Inflammatory macrophage treated with lipopolysaccharide for 4 hours (primary cell): ENCODE measurements around the gene SMIM5.
"Not testable (repeated sequence)": the region's sequence is repeated elsewhere in the genome, so short reads cannot be mapped to it uniquely, and the experiment has no call there.

Source experiments
- DNase-seq: peaks from one replicate; pipeline ENCODE4 v3.0.0-alpha.2; 2020

SMIM5 gene

DNA sequence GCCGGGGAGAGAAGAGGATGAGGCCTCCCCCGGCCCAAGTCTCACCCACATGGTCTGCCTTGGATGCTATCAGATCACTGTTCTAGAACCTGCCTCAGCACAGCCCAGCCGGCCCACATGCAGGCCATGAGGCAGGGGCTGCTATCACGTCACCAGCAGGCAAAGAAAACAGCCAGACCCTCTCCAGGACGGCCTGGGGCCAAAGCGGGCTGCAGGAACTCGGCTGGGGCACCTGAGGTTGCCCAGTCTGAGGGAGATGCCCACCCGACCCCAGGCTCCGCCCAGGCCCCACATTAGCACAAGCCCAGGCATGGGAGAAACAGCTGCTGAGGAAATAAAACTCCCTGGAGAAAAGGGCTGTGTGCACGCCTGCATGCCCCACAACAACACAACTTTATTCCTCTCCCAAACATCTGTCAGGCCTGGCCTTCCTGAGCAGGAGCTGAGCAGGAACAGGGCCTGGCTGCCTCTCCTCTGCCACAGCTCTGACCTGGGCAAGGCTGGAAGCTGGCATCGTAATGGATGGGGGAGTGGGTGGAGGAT lies 6.7 kb upstream of the SMIM5 start:
- no peak for DNase-seq

DNA sequence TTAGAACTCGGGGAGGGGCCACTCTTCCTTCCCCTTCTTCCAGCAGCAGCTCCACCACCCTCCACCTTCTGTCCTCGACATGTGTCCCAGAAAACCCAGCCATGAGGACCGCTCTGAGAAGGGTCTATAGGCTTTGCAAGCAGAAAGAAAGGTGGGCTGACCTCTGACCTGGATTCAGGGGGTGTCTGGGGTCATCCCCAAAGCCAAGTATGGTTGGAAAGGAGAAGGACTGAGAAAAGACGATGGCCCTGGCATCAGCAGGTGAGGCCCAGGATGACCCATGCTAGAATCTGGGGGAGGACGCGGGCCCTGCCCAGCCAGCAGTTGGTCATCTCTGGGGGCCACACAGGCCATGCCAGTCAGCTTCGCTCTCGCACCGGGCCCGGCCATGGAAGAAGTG lies 6.1 kb upstream of the SMIM5 start:
- DNase-seq, result no peak

DNA sequence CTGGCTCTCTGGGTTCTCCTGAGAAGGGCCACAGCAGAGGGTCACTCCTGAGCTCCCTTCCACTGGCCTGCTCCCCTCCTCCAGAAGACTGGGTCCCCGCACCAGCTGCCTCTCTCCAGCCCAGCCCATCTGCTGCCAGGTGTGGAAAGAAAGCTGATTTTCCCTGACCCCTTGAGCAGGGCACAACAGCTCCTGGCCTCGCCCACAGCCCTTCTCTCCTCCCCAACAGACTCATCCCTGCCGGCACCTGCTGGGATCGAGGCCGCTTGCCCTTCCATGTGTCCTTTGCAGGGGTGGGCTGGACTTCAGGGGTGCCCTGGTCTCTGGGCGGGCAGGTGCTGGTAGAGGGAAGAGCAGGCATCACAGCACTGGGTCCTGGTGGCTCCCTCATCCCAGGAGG lies 4.8 kb upstream of the SMIM5 start:
- no peak for DNase-seq

DNA sequence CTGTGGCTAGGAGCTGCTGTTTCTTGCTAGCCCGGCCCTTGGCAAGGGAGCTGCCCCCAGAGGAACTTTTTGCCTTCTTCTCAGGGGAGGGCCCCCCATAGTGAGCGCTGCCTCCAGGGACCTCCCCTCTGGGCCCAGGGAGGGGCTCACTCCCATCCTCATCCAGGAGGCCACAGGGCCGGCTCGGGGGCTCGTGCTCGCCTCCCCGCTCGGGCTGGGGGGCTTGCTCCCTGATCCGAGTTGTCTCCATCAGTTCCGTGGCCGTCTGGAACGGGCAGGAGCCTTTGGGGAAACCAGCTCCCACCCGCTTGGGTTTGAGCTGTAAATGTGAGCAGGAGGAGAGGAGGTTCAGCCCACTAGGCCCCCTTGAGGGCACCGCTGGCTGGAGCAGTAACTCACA lies 4.1 kb upstream of the SMIM5 start:
- no peak for DNase-seq

DNA sequence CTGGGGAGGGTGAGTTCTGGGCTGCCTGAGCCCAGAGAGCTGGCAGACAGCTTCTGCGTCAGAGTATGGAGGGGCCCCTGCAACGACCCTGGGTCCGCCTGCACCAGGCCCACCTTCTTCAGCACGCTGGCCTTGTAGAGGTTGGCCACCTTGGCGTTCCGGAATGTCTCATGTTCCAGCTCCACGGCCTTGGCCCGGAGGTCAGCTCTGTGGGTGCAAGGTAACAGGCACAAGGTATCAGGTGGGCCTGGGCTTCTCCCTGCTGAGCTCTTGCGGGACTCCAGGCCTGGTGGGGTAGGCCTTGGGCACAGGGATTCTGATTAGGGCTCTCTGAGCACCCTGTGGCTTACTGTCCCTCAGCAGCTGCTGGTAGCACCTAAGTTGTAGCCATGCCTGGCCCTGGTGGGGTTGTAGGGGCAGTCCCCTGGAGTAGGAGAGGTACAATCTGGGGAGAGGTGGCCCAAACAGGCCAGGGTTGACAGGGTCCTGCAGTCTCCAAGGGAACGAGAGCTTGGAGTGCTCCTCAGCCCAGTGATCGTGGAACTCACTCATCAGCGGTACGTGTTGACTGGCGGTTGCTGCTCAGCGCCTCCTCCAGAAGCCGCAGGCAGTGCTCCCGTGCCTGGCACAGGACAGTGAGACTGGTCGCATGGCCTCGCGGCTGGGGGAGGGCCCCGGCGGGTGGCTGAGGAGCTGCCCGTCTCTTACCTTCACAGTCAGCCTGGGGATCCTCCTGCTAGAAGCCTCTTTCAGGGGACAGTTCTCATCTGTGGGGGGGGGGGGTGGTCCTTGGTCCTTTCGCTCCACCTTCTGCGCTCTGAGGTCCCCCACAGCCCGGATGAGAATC lies 2.9 kb upstream of the SMIM5 start:
- no peak for DNase-seq

DNA sequence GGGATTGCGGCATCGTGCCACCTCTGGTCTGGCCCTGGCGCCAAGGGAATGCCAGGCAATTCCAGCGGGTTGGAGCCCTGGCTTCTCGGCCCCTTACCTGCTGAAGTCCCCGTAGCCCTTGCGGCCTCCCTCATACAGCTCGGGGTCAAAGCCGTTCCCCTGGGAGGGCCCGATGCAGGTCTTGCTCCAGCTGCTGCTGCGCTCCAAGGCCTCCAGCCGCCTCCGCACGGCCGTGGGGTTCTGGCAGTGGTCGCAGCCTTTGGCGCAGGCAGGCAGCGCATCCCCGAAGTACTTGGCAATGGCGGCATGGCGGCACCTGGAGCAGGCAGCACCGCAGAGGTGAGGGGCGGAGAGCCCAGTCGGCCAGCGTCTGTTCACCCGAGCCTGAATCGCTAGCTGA lies 1.9 kb upstream of the SMIM5 start:
- DNase-seq, result no peak

DNA sequence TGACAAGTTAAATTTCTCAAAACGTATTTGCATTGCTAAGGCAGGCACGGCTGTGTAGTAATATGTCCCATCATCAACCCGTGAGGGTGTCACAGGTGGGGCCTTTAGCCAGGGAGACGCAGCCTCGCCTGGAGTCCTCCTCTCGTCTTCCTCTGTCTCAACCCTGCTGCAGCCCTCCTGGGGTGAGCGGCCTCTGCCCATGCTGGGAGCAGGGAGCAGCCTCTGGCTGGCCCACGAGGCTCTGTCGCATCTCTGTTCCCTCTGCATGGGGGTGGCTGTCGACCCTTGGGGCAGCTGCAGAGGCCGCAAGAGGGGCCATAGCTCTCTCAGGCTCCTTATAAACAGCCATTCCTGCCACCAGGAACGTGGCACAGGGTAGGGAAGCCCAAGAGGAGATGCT lies 806 bp upstream of the SMIM5 start:
- no peak for DNase-seq

DNA sequence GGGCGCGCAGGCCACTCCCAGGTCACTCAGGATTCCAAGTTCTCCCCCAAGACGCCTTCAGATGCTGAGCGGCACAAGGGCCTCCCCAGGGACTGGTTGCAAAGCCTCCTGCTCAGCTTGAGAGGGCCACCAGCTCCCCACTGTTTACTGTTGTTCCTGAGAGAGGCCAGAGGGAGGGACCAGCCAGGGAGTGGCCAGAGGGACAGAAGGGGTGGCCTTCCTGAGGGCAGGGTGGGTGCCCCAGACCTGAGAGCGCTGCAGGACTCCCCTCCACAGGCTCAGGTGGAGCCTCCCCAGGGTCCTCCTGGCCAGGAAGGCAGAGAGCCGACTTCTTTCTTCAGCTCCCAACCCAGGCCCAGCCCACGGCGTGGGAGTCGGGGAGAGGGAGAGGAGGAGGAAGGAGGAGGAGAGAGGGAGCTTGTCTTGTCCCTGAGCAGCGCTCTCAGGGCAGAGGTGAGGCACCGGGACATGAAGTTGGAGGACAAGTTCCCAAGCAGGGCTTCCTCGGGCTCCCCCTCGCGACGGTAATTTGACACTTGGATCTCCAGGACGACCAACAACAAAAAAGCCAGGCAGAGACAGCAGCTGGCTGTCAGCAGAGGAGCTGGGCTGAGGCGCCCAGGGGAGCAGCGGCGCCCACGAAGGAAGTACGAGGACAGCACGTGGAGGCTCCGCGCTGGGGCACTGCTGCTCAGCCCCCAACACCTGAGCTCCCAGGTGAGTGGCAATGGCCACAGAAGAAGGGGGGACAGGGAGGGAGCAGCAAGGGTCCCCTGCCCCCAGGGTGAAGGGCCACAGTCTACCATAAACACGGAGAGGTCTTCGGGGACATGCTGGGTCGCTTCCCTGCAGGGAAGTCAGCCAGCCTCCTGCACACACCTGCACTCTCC lies 497 bp downstream of the SMIM5 start:
- peak; percentile 55 for DNase-seq

DNA sequence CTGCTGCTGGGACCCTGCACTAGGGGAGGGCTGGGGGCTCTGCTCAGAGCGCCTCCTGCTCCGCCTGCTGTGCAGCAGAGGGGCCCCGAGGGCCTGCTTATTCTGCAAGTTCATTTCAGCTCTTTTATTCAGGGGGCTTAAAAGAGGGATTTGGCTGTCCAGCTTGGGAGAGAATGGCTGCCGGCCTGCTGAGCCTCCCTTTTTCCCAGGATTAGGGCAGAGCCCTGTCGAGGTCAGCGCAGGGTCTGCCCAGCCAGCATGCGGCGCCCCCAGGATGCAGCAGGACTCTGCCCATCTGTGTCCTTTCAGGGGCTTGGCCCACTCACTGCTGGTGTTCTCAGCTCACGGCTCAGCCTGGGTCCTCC lies 1.1 kb downstream of the SMIM5 start:
- DNase-seq, result no peak

DNA sequence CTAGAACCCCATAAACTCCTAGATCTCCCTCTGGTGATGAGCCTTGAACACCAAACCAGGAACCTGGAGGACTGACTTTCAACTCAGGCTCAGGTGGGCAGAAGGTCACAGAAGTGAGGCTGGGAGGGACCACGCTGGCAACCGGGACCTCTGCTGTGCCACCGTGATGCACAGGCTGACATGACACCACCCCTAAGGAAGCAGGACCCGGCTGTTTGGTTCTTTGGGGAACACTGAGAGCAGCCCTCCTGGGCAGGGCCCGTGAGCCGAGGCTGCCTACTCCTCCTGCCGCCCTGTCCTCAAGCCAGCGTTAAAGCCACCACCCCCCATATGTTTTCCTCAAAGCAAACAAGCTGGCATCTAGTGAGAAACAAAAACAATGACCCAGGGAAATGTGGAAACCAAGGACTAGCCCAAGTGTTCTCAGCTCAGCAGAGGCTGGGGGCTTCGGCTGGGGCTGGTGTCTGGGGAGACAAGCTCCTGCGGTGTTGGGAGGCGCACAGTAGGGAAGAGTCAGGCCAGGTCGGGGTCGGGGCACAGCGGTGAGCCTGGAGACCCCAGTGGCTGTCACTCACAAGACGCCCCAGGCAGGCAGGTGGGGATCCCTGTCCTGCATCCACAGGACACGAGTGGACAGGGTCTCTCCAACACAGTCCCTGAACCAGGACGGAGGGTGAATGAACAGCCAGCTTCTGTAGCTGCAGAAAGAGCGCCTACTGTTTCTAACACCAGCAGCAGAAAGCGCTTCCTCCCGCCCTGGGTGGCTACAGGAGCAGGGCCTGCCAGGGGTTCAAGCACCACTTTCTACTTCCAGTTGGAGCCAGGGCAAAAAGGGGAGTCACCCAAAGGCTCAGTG lies 1.7 kb downstream of the SMIM5 start:
- no peak for DNase-seq

DNA sequence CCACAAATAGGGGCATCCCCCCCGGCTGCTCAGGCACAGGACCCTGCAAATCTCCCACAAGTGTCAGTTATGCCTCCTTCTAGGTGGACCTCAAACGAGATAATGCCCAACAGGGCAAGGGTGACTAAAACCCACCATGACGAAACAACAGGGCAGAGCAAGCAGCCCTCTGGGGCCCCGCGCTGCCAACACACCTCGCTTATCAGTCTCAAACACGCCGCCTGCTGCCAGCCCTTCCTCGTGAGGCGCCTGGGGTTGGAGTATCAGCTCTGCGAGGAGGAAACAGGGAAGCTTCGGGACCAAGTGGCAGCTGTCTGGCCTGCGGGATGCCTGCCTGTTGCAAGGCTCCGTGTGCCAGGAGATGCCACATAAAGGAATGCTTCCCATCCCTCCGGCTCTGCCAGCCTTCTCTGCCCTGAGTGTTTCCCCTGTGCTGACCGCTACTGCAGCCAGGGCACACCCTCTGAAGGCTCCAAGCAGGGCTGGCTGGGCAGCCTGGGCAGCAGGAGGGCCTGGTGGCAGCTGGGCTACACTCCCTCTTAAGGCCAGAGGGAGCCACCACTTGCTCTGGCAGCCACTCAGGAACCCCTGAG lies 2.5 kb downstream of the SMIM5 start:
- no peak for DNase-seq

DNA sequence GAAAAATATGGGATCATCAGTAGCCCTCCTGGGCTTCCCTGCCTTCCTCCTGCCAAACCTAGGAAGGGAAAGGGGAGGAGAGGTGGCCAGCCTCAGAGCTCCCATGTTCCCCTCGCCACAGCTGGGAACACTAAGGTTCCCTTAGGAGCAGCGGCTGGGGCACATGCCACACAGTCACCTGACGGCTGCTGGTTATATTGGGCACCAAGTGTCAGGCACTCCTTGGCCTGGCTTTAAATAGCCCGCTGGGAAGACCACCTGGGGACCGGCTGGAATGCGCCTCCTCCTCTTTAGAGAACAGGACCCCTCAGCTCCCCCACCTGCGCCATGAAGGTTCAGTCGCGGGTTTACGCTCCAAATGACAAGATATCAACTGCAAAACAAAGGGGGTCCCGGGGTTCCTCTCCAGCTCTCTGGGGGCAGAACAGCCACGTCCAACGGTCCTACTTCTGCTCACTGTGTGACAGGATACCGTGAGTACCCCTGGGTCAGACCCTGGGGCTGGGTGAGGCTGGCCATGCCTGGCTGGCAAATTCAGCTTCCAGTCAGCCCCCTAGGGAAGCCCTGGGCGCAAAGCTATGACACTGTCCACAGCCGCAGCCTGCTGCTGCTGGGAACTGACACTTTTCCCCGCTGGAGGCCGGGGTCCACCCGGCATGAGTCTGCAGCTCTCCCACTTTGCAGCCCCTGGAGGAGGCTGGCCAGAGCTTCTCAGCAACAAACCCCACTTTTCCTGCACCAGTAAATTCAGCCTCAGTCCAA lies 3.3 kb downstream of the SMIM5 start:
- no peak for DNase-seq

DNA sequence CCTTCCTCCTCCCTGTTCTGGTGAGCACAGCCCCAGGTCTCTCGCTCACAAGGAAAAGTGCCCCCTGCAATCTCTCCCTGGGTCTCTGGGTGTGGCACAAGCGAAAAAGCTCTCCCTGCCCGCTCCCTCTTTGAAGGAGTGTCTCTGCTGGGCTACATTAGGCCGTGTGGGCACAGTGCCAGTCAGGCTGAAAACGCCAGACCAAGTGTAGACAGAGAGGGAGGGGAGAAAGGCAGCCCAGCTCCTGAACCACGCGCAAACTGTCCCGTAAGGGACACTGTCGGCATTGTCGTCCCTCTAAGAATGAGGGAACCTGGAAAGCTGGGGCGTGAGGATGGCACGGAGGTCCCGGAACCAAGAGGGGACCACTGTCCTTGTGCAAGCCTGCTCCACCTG lies 3.9 kb downstream of the SMIM5 start:
- no peak for DNase-seq

DNA sequence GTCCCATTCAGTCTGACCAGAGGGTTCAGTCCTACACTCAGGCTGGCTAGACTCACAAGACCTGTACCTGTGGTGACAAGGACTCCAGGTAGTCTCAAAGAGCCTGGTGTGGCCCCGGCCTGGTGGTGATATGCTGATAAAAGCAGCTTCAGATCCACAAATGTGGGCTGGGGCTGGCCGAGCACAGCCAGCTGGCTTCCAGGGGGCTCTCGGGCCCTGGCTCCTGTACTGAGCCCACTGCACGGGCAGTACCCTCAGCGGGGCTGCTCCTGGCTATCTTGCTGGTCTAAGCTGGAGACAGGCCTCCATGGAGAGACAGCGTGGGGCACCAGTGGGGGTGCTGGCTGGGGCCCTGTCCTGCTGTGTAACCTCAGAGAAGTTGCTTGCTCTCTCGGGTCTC lies 4.3 kb downstream of the SMIM5 start:
- DNase-seq, result no peak

DNA sequence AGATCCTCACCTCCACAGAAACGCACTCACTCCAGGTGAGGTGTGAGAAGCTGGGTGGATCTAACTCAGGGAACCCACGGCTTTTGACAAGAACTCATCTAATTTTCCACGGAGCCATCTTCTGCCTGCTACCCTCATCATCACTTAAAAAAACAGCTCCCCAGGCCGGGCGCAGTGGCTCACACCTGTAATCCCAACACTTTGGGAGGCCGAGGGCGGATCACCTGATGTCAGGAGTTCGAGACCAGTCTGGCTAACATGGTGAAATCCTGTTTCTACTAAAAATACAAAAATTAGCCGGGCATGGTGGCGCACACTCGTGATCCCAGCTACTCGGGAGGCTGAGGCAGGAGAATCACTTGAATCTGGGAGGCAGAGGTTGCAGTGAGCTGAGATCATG lies 4.8 kb downstream of the SMIM5 start:
- not testable (repeated sequence) for DNase-seq

DNA sequence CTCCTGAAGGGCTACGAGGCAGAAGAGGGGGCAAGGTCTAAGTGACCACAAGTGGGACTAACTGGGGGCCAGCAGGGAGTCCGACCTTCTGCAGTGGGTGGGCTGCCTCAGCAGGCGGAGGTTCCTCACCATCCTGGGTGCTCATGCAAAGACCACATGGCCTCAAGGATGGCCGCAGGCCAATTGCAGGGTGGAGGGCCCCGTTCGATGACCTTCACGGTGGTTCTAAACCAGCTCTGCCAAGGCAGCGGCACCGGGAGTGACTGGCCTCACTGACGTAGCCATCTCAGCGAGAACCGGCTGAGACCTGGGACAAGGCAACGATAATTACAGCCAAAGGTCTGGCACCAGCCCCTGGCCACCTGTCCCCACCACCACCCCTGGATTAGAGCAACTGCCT lies 5.7 kb downstream of the SMIM5 start:
- DNase-seq, result no peak

DNA sequence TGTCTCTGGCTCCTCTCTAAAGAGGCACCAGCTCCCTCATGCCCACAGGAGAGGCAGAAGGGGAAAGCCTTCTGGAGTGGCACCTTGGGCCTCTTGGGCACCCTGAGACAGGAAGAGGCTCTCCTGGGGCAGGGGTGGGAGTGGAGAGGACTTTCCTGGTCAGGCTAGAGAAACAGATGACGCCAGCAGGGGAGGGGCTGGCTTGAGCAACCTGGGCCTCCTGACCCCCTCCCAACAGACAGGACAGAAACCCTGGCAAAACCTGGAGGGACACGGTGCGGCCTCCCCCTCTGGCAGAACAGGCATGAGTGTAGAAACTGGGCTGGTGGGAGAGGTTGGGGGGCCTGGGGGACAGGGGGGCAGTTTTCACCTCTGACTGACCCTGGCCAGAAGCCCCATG lies 6.1 kb downstream of the SMIM5 start:
- DNase-seq, result no peak

DNA sequence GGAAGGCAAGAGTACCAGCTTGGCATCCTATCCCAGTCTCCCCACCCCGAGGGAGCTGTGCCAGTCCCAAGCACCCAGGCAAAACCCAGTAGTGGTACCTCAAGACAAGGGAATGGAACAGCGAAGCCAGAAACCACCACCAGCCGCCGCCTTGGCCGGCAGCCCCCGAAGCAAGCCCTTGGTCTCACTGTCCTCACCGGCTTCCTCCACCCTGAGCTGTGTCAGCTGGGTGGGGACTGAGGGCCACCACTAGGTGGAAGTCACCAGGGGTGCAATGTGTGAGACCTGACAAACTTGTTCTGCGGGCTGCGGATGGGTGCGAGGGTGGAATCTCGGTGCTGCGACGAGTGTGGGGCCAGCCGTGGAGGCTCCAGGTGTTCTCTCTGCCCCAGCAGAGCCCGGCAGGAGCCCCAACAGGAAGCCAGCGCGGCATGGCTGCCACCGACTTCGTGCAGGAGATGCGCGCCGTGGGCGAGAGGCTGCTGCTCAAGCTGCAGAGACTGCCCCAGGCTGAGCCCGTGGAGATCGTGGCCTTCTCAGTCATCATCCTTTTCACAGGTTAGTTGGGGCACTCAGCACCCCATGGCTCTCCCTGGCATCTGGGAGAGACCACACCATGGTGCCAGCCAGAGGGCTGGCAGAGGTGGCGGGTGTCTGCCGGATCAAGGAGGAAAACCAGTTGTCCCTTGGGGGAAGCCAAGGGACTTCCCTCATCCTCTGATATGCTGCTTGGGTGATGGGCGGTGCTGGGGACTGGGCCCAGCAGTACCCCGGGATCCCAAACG lies 6.7 kb downstream of the SMIM5 start:
- DNase-seq, result no peak

DNA sequence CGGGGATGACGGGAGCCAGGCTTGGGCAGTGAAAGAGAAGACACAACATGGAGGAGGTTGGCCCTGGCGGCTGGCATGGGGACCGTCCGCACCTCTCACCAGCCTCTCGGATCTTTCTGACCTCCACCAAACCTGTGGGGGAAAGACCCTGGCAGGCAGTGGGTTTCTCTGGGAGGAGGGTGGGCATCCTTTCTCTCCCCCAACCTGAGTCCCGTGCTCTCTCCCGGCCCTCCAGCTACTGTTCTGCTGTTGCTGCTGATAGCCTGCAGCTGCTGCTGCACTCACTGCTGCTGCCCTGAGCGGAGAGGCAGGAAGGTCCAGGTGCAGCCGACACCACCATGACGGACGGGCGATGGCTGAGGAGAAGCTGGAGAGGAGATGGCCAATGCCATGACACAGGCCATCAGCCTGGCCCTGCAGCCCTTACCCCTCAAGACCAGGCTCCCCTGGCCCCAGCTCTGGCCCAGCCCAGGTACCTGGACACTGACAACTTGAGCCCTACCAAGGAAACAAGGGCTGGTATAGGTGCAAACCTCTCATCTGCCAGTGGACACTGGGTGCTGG lies 7.4 kb downstream of the SMIM5 start:
- no peak for DNase-seq

DNA sequence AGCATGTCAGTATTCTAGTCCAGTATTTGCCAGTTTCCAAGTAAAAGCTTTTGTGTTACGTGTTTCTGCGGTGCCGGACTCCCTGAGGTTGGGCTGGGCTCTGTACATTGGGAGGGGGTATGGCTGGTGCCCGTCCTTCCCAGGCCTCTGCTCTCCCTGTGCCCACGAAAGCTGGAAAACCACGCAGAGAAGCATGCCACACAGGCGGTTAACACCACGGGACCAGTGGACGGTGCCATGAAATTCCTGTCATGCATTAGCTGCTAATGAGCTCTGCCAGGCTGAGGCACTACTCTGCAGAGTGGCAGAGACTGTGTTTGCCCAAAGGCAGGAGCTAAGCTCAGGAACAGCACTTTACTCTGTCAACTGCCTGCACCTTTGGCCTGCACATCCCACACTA lies 8.1 kb downstream of the SMIM5 start:
- DNase-seq, result no peak
